GM08714 (cell line): ENCODE results near the gene DNASE1L1.

Experiments
- H3K4me3 ChIP-seq: fragments of 200-500 bp; sonication (Bioruptor generic); 2 replicates; pipeline ENCODE4 v1.5.1; 2014; ENCODE audit warnings: mild to moderate bottlenecking, low read length, inconsistent platforms
- ZNF274 ChIP-seq: IDR thresholded peaks from 2 replicates; pipeline ENCODE4 v1.6.1; 2012; ENCODE audit warnings: mild to moderate bottlenecking, low read depth, low read length

DNASE1L1 gene

DNA sequence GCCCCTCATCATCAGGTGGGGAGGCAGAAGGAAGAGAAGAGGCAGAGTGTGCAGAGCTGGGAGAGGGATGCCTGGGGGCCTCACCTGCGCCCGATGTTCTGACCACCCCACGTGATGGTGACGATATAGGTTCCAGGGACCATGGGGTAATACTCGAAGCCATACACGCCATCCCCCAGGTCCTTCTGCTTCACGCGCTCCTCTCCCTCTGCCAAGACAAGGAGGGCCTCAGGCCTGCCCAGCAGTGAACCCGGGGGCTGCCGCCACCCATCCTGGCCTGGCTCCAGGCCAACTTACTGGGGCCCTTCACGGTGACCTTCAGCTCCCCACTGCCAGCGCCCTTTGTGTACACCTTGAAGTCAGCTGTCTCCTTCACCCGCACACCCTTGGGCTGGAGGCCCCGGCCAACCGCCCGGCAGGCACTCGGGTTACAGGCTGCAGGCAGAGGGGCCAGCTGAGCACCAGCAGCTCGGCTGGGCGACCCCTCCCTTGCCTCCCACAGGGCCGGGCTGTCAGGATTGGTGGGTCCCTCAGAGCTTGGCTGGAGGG, 43.9 kb downstream of the DNASE1L1 start:
- no peak for TF ChIP-seq ZNF274

DNA sequence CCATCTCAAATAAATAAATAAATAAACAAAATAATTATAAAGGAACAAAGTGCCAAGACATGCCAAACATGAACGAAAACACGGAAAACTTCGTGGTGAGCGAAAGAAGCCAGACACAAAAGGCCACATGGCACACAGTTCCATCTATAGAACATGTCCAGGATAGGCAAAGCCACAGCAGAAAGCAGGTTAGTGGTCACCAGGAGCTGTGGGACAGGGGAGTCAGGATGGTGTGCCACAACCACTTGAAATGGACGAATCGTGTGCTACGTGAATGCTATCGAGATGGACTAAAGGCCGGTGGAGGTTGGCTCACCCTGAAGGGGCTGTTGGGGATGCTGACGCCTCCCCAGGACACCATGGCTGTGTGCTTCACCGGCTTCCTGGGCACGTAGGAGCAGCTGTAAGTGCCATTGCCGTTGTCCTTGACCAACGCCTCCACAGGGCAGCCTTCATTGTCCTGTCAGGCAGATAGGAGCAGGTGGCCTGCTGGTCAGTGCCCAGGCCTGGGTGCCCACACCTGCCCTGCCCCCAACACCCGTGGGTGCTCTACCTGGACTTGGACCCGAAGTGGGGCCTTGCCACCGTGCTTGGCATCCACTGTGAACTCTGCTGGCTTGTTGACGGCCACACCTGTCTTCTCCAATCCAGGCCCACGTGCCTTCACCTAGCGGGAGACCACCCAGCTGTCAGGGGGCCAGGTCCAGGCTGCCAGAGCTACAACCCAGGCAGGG, 45.2 kb downstream of the DNASE1L1 start:
- TF ChIP-seq ZNF274 = no peak
- H3K4me3 ChIP-seq = no peak overlapping the region

More for the DNA sequence above, 43.9 kb downstream of the DNASE1L1 start:
- no peak overlapping the region for H3K4me3 ChIP-seq

DNA sequence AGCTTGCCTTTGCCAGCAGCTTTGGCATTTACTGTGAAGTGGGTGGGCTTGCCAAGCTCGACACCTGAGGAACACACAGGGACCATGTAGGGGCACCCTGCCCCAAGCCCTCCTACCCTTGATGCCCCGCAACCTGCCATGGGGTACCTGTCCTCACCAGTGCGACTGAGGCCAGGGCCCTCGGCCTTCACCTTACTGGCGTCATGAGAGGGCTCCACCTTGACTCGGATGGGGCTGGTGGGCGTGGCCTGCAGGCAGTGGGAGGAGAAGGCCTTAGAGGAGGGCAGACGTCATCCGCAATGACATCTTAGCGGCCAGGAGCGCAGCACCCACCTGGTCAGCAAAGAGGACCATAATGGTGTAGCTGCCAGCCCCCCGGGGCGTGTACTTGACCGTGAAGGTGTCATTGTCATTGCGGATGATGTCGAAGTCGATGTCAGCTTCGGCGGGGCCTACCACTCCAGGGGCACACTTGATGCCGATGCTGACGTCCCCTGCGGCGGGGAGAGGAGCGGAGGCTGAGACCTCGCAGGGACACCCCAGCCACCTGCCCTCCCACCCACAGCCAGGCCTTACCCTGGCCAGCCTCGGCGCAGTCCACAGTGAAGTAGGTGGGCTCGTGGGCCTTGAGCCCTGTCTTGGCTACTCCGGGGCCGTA, 46.8 kb downstream of the DNASE1L1 start:
- H3K4me3 ChIP-seq = no peak overlapping the region
- TF ChIP-seq ZNF274 = no peak

DNA sequence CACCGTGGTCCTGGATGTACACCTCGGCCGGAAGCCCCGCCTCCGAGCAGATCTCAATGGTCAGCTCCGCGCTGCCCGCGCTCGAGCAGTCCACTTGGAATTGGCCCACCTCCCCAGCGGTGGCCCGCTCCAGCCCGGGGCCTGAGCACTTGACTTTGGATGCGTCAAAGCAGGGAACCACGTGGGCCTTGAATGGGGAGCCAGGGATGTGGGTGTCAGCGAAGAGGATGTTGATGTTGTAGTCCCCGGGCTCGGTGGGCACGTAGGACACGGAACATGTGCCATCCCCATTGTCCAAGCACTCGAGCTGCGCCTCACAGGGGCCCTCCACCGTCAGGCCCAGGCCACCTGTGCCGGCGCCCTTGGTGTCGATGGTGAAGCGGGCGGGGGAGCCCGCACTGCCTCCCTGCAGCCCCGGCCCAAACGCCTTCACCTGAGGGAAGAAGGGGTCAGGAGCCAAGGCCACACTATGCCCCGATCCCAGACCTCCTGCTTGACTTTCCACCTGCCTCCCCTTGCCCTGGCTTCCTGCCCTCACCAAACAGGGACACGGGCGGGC, 48.8 kb downstream of the DNASE1L1 start:
- H3K4me3 ChIP-seq = no peak overlapping the region
- TF ChIP-seq ZNF274 = no peak

DNA sequence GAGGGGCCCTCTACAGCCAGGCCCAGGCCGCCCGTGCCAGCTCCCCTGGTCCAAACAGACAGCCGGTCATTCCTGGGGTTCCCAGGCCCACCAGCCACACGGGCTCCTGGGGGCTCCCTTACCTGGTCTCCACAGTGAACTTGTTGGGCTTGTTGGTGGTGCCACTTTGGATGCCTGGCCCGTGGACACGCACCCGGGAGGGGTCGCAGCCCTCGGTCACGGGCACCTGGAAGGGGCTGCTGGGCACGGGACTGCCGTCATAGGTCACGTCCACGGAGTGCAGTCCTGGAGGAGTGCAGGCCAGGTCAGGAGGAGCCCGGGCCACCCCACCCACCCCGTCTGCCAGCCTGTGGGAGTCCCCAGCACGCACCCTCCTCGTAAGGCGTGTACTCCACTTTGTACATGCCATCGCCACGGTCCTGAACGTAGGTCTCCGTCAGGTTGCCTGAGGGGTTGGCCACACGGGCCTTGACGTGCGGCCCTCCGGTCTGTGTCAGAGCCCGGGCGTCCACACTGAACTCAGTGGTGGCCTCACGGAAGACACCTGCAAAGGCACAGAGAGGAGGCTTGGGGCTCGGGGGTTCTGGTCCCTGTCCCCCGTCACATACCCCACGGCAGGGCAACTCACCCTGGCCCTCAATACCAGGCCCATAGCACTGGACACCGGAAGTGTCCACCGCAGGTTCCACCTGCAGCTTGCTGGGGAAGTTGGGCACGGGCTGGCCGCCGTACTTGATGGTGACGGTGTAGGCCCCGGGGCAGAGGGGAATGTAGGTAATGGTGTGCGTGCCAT, 49.5 kb downstream of the DNASE1L1 start:
- H3K4me3 ChIP-seq = no peak overlapping the region
- TF ChIP-seq ZNF274 = no peak

DNA sequence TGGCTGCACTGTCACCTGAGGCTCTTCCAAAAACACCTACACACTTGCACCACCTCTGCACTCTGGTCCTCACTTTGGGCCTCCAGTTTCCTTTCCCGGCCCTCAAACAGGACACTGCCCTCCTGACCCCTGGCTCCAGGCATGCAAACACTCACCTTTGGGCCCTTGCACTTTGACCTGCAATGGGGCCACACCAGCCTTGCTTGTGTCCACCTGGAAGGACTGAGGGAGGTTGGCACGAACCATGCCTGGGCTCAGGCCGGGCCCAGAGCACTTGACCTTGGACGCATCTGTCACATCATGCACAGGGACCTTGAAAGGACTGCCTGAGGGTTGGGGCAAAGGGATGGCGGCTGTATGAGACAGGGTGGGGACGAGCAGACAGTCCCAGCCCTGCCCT, 50.2 kb downstream of the DNASE1L1 start:
- no peak overlapping the region for H3K4me3 ChIP-seq
- TF ChIP-seq ZNF274 = no peak

DNA sequence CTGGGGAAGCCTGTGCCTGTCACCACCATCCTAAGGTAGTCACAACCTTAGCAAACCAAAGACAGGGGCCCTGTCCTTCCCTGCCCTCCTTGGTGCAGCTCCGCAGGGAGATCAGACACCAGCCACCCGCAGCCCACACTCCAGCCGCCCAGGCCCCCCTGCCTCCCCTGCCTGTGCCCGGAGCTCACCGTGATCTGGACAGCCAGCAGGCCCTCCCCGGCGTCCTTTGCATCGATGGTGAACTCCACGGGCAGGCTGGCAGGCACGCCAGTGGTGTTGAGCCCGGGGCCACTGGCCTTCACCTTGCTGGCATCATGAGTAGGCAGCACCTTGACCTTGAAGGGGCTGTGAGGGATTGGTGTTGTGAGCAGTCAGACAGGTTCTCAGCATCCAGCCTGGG, 51.0 kb downstream of the DNASE1L1 start:
- no peak overlapping the region for H3K4me3 ChIP-seq
- TF ChIP-seq ZNF274 = no peak

DNA sequence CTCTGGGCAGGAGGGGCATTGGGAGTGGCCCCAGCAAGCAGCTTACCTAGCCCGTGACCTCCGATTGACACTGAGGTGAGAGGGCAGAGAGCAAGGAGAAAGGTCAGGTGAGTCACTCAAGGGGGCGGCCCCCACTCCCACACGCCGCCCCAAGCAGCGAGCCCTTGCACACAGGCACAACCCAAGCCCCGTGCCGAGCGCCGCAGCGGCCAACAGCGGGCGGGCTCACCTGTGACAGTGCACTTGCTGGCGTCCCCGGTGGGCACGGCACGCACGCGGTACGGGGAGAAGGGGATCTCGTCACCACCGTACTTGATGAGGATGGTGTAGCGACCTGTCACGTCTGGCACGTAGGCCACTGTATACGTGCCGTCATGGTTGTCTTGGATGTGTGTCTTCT, 51.8 kb downstream of the DNASE1L1 start:
- H3K4me3 ChIP-seq = no peak overlapping the region
- TF ChIP-seq ZNF274 = no peak

DNA sequence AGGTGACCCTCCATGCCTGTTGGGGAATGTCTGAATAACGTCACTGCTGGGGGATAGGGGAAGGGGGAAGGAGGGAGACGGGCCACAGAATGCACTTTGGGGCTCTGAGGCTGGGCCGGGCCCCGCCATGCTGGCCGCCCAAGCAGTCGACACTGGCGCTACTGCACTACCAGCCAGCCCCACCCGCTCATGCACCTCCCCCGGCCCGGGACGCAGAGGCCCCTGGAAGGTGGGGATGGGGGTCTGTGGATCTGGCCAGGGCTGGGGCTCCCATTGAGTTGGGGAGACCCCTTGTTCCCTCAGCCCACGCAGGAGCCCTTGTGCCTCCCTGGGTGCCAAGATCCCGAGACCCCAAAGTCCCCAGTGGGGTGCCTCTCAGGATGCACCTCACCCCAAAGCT, 52.5 kb downstream of the DNASE1L1 start:
- TF ChIP-seq ZNF274 = no peak
- H3K4me3 ChIP-seq = no peak overlapping the region

DNA sequence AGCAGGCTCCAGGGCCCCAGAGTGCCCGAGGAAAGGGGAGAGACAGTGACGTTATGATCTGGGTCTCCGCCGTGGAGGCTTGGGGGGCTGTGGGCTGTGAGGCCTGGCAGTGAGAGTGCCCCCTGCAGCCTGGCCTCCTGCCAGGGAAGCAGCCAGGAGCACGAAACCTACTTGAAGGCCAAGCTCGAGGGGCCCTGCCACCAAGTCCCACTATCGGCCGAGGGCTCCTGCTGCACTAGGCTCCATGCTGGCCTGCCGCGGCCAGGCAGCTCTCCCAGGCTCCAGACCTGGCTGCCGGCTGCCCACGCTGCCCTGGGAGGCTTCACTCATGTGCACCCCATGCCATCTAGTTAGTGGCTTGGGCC, 53.3 kb downstream of the DNASE1L1 start:
- TF ChIP-seq ZNF274 = no peak

DNA sequence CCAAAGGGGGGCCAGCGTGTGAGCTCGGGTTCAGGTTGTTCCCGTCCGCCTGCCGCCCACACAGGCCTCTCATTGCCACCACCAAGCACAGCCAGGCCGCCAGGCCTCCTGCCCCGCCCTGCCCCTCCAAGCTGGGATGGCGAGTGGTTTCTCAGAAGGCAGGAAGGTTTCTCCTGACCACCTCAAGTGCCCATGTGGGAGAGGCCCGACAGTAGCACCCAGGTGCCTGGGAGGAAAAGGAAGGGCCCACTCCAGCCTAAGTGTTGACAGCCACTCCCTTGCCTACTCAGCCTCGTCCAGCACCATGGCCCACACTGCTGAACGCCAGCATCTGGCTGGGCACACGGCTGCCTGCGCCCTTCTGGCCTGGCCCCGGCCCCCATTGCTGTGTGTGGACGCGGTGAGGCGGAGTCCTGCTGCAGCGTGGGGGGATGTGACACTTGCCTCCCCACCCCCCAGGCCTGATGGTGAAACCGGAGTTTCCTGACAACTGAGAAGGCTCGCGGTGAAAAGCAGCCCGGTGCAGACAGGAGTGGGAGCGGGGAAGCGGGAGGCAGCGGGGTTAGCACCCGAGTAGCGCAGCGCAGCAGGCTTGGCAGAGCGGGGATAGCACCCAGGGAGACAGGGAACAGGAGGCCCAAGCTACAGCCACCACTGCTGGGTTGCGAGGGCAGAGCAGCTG, 53.8 kb downstream of the DNASE1L1 start:
- H3K4me3 ChIP-seq = no peak overlapping the region
- no peak for TF ChIP-seq ZNF274

More for the DNA sequence above, 53.3 kb downstream of the DNASE1L1 start:
- H3K4me3 ChIP-seq = no peak overlapping the region

DNA sequence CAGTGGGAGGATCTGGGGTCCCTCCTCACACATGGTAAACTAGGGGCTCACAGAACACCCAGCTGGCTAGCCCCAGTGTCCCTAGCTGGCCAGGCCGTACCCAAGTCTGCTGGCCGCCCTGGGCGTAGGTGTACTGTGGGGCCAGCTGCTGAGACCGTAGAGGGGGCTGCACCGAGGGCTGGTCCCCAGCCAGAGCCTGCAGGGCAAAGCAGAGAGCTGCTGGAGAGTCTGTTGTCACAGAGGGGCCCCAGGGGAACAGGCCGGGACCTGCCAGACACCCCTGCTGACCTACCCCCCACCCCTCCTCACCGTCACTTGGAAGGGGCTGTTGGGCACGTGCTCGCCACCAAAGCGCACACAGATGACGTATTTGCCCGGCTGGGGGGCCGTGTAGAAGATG, 54.5 kb downstream of the DNASE1L1 start:
- no peak overlapping the region for H3K4me3 ChIP-seq
- no peak for TF ChIP-seq ZNF274

DNA sequence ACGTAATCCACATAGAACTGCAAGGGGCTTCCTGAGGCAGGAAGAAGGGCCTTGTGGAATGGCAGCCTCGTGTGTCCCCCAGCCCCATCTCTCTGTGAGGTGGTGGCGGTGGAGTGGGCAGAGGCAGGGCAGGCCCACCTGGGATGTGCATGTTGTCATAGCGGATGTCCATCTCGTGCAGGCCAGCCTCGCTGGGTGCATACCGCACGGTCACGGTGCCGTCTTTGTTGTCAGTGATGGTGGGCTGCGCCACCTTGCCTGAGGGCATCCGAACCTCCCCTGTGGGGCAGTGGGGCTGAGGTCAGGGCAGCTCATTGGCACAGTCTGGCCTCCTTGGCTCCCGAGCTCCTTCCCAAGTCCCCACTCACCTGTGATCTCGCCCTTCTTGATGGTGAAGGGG, 55.0 kb downstream of the DNASE1L1 start:
- H3K4me3 ChIP-seq = no peak overlapping the region
- no peak for TF ChIP-seq ZNF274
